ENCODE data around the gene ATP5F1C. TPM values are rescaled to one million over a fixed set of nuclear protein-coding genes. Genes with fewer than 3 reads are reported as not detected.
"Not testable (repeated sequence)": the region's sequence is repeated elsewhere in the genome, so short reads cannot be mapped to it uniquely, and the experiment has no call there.

ATP5F1C gene
- 330 TPM for total RNA-seq

DNA sequence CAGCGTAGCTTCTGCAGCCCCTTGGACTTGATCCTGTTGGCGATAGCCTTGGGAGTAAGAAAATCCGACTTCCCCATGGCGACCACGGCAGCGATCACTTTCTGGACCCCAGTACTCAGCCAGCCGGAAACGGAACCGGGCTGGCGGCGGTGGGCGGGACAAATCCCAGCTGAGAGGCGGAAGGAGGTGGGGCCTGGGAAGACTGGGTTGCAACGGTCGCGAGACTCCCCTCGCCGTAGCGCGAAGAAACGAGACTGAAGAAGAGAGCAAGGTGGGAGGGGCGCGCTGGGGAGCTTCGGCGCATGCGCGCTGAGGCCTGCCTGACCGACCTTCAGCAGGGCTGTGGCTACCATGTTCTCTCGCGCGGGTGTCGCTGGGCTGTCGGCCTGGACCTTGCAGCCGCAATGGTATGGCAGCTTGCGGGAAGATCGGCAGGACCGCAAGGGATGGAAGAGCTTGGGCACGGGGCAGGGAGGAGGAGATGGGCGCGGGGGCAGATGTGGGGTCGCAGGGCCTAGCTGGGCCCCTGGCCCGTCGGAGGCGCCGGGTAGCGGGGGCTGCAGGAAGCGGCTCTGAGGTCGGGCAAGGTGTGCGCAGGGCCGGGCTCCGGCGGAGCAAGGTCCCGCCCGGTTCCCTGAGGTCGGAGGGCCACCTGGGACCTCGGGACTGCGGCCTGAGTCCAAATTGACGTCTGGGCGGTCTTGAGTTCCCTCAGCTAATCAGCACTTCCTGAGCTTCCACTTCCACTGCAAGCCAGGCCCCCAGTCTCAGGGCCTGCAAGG lies at the start of gene ATP5F1C, which contains the start of gene KIN:
TSS of gene ATP5F1C (plus strand) at position 321 of the 782 bp plus-strand sequence. CDS start at position 352, 31 bp downstream.
TSS of gene KIN (minus strand) at position 137 of the 782 bp plus-strand sequence. CDS start at position 77, 60 bp downstream.
- peak; percentile 99 for DNase-seq

DNA sequence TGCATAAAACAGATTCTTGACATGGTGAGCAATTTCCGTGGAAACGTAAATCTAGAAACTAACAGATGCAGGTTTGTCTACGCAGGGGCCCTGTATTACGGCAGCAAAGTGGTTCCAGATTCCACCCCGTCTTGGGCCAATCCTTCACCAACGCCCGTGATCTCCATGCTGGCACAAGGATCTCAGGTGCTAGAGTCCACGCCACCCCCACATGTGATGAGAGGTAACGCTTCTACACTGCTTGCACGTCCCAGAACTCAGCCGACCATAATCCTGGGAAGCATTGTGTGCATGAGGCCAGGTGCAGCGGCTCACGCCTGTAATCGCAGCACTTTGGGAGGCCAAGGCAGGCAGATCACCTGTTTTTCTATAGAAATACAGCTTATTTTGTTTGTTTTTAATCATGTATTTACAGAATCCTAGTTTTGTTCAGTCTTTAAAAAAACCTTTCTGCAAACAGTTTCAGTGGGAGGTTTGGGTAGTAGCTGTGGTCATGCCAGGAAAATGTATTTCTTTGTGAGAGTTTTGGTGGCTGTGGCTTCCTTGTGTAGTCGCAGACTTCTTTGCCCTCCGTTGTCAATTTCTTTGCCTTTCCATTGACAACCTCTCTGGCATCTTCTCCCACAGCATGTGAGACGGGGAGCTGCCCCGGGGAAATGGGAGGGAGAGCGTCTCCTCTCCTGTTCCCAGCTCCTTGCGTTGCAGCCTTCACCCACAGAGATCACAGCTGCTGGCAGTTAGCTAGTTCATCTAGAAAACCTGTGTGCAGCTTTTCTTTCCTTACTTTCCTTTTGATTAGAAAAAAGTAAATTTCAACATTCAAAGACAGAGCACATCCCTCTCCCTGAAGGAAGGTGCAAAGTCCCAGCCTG lies 49.2 kb upstream of the ATP5F1C start:
- no peak for DNase-seq

DNA sequence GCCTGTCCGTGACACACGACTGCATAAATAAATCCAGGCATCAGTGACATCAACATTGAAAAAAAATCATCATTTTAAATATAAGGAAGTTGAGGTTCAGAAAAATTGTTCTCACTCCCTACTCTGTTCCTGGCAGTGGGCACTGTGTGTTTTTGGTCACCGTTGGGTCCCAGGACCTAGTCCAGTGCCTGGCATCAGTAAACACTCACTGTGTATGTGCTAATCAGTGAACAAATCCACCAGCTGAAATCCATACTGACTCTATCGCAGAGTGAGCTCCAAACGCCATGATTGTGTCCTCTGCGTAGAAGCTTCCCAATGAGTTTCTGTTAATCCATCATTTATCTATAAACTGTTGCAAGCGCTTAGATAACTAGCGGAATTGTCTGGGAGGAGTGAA lies 43.7 kb upstream of the ATP5F1C start:
- DNase-seq, result no peak

DNA sequence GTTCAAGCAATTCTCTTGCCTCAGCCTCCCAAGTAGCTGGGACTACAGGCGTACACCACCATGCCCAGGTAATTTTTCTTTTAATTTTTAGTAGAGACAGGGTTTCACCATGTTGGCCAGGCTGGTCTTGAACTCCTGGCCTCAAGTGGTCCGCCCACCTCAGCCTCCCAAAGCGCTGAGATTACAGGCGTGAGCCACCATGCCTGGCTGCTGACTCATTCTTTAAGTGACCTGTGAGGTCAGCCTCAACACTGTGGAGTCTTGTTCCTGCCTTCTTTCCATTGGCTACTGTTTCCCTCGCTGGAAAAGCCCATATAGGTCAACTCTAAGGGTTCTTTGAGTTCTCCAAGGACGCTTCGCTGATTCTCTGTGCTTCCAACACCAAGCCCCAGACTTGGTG lies 39.3 kb upstream of the ATP5F1C start:
- not testable (repeated sequence) for DNase-seq

DNA sequence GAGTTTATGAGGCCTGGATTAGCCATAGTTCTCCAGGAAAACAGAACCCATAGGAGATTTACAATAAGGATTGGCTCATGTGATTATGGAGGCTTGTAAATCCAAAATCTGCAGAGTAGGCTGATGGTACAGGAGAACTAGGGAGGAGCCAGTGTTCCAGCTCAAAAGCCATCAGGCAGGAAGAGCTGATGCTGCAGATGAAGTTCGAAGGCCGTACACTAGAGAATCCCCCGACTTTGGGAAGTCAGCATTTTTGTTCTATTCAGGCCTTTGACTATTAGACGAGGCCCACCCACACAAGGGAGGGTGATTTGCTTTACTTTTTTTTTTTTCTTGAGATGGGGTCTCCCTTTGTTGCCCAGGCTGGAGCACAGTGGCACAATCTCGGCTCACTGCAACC lies 37.8 kb upstream of the ATP5F1C start:
- no peak for DNase-seq

DNA sequence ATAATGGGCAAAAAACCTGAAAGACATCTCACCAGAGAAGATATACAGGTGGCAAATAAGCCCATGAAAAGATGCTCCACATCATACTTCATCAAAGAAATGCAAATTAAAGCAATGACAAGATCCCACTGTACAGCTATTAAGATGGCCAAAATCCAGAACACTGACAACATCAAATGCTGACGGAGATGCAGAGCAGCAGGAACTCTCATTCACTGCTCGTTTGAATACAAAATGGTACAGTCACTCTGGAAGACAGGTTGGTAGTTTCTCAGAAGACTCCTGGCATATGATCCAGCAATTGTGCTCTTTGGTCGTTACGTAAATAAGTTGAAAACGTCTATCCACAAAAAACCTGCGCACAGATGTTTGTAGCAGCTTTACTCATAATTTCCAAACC lies 35.7 kb upstream of the ATP5F1C start:
- no peak for DNase-seq

DNA sequence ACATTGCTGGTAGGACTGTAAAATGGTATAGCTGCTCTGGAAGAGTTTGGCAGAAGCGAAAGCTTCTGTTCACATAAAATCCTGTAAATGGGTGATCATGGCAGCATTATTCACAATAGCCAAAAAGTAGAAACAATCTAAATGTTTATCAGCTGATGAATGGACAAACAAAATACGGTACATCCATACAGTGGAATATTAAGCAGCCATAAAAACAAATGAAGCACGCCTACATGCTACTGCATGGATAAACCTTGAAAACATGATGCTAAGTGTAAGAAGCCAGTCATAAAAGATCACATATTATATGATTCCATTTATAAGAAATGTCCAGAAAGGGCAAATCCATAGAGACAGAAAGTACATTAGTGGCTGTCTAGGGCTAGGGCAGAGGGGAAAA lies 32.9 kb upstream of the ATP5F1C start:
- no peak for DNase-seq

DNA sequence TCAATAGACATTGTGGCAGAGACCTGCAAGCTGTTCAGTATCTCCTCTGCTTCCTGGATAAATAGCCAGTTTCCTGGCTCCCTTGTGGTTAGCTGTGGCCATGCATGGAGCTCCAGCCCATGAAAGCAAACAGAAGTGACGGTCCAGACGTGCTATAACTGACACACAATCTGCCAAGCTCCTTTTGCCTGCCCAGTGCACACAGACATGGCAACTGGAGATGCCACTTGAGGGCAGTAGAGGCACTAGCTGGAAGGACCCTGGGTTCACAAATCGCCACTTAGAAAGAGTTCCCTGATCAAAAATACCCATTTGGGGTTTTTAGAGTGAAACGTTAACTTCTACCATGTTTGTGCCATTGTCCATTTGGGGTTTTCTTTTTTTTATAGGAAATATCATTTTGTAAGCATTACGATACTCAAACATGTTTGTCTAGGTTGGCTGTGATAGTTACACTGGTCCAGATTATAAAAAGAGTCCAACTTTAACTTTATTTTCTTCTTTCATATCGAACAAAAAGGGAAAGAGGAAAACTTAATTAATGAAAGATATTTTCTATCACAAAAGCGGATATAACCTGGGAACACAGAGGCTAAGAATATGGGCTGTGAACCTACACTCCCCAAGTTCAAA lies 31.5 kb upstream of the ATP5F1C start:
- DNase-seq, result no peak

DNA sequence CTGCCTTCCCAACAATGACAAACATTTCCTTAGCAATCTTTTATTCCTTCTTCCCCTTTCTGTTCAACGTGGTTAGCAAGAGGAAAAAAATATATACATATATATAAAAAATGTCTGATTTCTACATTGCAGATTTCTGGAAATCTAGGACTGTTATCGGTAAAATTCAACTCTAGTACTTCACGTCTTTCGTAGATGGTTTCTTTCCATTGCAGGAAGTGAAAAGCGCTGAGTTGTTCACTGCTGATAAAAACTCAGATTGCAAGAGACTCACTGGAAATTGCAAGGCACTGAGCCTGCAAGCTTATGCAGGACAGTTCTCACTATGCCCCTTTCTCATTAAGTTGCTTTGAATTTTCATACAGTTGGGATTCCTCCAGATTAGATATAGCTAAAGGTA lies 24.0 kb upstream of the ATP5F1C start:
- DNase-seq, result no peak

DNA sequence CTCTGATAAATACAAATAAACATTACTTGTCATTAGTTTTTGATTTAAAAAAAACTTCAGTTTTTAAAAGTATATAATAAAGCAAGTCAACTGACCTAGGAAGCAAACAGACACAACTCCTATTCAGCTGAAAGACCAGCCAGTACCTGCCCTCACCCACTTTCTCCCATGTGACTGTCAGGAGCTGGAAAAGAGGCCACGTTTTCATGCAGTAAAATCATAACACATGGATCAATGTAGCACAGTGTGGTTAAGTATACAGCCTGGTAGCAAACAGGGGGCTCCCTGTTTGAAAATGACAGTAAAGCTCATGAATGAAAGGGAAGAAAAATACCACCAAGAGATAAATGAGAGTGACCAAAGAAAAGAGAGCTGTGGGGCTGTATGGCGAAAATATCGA lies 21.7 kb upstream of the ATP5F1C start:
- DNase-seq, result no peak

DNA sequence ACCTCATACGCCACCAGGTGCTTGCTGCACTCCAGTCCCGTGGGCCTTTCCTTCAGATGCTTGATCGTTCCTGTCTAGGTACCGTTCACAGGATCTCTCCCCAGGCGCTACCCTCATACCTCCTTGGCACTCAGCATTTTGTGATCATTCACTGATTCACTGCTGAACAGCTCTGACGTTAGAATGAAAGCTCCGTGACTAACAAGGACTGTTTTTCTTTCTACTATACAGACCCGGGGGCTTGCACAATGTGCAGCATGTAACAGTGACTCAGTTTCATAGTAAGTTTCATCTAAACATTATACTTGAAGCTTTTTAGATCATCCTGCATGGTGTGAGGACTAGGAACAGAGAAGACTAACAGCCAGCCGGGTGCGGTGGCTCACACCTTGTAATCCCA lies 20.8 kb upstream of the ATP5F1C start:
- no peak for DNase-seq

DNA sequence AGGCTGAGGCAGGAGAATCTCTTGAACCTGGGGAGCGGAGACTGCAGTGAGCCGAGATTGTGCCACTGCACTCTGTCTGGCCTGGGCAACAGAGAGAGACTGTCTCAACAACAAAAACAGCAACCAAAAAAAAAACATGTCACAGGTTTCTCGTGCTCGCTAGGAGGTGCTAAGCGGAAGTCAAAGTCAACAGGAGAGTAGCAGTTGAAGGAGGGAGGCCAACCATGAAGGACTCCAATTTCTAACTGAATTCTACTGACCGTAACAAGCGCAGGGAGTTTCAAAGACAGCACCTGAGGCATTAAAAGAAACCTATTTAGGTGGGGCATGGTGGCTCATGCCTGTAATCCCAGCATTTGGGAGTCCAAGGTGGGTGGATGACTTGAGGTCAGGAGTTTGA lies 19.6 kb upstream of the ATP5F1C start:
- DNase-seq, result no peak

DNA sequence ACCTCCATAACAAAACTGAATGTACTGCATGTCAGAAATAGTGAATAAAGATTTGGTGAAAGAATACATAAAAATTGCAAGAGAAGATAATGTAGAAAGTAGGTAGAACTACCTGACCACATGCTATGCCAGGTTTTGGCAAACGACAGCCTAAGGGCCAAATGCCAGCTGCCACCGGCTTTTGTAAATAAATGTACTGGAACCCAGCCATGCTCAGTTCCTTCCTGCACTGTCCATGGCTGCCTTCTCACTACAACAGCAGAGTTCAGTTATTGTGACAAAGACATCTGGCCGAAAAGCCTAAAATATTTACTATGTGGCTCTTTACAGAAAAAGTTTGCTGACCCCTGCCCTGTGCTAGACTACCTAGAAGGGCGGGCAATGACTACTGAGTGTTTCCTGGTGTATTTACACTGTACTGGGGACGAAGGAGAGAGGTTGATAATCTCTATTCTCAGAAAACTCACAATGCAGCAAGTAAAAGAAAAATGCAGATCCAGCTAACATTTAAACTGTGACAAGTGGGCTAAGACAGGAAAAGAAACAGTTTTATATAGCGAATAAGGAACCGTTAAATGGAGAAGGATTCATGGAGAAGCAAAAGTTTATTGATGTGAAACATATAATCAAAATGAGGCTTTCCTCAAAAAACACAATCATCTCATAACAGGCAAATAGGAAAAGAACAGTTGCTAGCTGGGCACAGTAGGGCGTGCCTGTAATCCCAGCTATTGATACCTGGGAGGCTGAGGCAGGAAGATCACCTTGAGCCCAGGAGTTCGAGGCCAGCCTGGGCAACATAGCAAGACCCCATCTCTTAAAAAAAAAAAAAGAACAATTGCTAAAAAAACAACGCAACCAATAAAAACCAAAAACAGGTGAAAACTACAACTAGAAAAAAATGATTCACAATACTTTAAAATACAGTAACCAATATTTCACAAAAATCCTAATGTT lies 13.9 kb upstream of the ATP5F1C start:
- no peak for DNase-seq

DNA sequence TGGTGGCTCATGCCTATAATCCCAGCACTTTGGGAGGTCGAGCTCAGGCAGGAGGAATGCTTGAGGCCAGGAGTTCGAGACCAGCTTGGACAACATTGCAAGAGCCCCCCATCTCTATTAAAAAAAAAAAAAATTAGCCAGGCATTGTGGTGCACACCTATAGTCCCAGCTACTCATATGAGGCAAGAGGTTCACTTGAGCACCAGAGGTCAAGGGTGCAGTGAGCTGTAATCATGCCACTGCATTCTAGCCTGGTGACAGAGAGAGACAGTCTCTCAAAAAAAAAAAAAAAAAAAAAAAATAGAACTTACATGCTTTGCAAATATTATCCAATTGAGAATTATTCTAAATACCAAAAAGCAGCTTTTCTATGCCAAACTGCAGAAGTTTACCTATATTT lies 11.2 kb upstream of the ATP5F1C start:
- DNase-seq, result no peak

DNA sequence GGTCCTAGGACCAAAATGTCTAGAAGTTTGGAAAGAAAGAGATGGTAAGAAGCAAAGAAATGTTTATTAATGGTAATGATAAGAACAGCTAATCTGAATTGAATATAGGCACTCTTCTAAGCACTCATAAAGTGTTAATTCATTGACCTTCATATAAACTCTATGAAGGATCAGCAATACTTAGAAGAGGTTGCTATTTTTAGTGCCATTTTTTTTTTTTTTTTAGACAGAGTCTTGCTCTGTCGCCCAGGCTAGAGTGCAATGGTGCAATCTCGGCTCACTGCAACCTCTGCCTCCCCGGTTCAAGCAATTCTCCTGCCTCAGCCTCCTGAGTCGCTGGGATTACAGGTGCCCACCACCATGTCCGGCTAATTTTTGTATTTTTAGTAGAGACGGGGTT lies 5.8 kb upstream of the ATP5F1C start:
- DNase-seq, result not testable (repeated sequence)

DNA sequence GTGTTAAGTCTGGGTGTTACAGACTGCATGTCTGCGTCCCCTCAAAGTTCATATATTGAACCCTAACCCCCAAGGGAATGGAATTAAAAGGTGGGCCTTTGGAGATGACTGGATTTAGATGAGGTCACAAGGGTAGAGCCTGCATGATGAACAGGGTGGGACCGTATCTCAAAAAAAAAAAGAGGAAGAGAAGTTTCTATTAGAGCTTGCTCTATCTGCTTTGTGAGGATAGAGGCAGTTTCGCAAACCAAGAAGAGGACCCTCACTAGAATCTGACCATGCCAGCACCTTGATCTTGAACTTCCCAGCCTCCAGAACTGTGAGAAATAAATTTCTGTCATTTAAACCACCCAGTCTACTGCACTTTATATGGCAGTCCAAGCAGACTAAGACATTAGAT lies 1.5 kb upstream of the ATP5F1C start:
- DNase-seq, result no peak

DNA sequence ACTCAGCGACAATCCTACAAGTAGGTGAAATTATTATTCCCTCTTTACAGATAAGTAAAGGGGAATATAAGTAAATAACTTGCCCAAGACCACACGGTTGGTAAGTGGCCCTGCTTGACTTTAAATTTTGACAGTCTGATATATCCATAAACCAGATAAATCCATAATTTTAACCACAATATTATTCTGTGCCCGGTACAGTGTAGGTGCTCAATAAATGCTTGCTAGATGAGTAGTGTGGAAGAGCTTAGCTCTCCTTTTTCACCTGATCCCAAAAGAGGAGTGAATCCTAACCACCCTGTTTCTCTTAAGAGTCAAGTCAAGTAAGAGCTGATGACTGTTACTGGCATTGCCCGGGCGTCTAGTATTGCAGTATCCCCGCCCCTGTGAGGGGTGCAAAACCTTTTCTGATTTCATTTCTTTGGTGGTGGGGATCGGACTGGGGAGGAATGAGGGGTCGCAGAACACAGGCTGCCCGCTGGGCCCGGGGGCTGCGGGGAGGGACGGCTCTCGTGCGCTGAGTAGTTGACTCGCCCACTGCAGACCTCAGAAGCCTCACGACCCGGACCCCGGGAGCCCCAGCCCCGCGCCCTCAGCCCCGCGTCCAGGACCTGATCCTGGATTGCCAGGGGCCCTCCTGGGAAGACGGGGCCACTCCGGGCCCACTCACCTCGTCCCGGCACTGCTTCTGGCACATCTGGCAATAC lies 674 bp upstream of the ATP5F1C start:
- DNase-seq, result peak; percentile 12

DNA sequence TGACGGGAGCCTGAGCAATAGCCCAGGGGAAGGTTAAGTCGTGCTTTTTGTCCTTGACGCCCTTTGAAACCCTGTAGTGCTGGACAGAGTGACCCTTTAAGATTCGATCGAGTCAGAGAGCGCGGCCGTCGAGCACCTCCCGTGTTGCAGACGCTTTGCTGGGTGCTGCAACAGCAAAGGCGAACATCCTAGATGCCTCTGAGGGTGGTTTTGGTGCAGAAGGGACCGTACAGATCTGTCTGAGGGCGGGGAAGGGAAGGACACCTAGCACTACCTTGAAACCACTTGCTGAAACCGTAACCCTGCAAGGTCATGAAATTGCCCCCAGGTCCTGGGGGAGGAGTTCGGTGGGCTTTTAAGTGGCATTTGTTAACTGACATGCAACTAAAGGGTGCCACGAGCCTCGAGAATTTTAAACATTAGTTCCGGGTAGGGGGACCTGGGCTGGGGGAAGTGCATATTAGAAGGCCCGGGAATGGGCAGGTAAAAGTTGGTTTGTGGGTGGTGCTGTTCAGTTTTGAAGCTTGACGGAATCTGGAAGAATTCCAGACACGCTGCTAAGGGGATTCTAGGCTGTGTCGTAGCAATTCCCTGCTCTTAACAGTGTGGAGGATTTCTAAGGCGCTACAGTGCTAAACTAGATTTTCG lies 786 bp downstream of the ATP5F1C start:
- peak; percentile 54 for DNase-seq

DNA sequence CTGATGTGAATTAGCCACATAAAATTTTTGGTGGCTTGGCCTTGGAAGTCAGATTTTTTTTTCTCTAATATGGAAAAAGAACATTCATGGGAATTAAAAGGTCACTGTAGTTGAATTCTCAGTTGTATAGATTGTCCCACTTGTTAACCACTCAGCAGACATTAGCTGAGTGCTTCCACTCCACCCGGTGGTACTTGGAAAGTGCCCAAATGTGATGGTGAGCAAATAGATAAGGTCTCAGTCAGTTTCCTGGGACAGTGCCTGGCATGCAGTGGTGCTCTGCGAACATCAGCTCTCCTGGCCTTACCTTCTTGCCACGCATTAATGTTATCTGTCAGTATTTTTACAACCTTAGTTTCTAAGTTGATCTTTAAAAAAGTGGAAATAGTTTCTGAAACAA lies 1.4 kb downstream of the ATP5F1C start:
- peak; percentile 16 for DNase-seq

DNA sequence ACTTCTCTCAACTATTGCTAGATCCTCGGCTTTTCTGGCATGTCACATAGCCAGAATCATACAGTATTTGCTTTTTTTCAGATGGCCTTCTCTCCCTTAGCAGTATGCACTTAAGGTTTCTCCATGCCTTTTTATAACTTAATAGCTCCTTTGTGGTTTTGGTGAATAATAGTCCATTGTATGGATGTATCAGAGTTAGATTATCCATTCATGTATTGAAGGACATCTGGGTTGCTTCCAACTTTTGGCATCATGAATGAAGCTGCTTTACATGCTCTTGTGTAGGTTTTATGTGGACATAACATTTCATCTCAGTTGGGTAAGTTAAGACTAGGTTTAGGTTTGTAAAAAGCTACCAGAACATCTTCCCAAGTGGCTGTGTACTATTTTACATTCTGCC lies 4.6 kb downstream of the ATP5F1C start:
- no peak for DNase-seq

Measured in tongue (tissue), 2 donors.